HepG2 (cell line): Measurements from ENCODE around the gene HP1BP3. TPM values are rescaled to one million over a fixed set of nuclear protein-coding genes. Genes with fewer than 3 reads are reported as not detected.

Source experiments
- ADNP ChIP-seq: sonication (generic); formaldehyde crosslinking; IDR thresholded peaks from 2 replicates; pipeline ENCODE4 v1.4.0; 2020; ENCODE audit warnings: missing genetic modification reagents
- ARID4A ChIP-seq: sonication (generic); formaldehyde crosslinking; IDR thresholded peaks from 2 replicates; pipeline ENCODE4 v1.5.0; 2020; ENCODE audit warnings: mild to moderate bottlenecking, missing genetic modification reagents, borderline replicate concordance
- CCAR2 ChIP-seq: fragments of 200-400 bp; formaldehyde crosslinking; optimal IDR thresholded peaks from 2 replicates; pipeline ENCODE3; 2018; ENCODE audit warnings: low read depth, mild to moderate bottlenecking, low read length, moderate library complexity
- FLYWCH1 ChIP-seq: sonication (generic); formaldehyde crosslinking; IDR thresholded peaks from 2 replicates; pipeline ENCODE4 v1.8.1; 2023; ENCODE audit warnings: mild to moderate bottlenecking, missing genetic modification reagents
- FOXC1 ChIP-seq: sonication (generic); formaldehyde crosslinking; IDR thresholded peaks from 2 replicates; pipeline ENCODE4 v1.8.0; 2022; ENCODE audit warnings: mild to moderate bottlenecking, missing genetic modification reagents, borderline replicate concordance
- GATA4 ChIP-seq: sonication (generic); IDR thresholded peaks from 2 replicates; pipeline ENCODE4 v1.6.1; 2016; ENCODE audit warnings: antibody characterized with exemption, low read depth, borderline replicate concordance
- KDM6A ChIP-seq: IDR thresholded peaks from 2 replicates; pipeline ENCODE4 v1.6.1; 2016; ENCODE audit warnings: low read depth
- KLF9 ChIP-seq: IDR thresholded peaks from 2 replicates; pipeline ENCODE4 v1.6.1; 2016; ENCODE audit warnings: low read depth
- NR0B2 ChIP-seq: sonication (generic); formaldehyde crosslinking; IDR thresholded peaks from 2 replicates; pipeline ENCODE4 v1.4.0; 2020; ENCODE audit warnings: mild to moderate bottlenecking, missing genetic modification reagents
- TSC22D2 ChIP-seq: sonication (generic); formaldehyde crosslinking; IDR thresholded peaks from 2 replicates; pipeline ENCODE4 v1.5.1; 2020; ENCODE audit warnings: missing genetic modification reagents, mild to moderate bottlenecking, borderline replicate concordance
- ZBTB25 ChIP-seq: IDR thresholded peaks from 2 replicates; pipeline ENCODE4 v1.6.1; 2018; ENCODE audit warnings: missing genetic modification reagents
- ZFP36L1 ChIP-seq: sonication (generic); formaldehyde crosslinking; IDR thresholded peaks from 2 replicates; pipeline ENCODE4 v1.8.0; 2022; ENCODE audit warnings: mild to moderate bottlenecking, missing genetic modification reagents, moderate library complexity
- ZFP62 ChIP-seq: sonication (generic); formaldehyde crosslinking; IDR thresholded peaks from 2 replicates; pipeline ENCODE4 v1.4.0; 2020; ENCODE audit warnings: missing genetic modification reagents
- ZGPAT ChIP-seq: IDR thresholded peaks from 2 replicates; pipeline ENCODE4 v1.6.1; 2016; ENCODE audit warnings: mild to moderate bottlenecking
- ZNF670 ChIP-seq: sonication (generic); formaldehyde crosslinking; IDR thresholded peaks from 2 replicates; pipeline ENCODE4 v1.8.0; 2022; ENCODE audit warnings: mild to moderate bottlenecking, missing genetic modification reagents, borderline replicate concordance
- ZNF678 ChIP-seq: sonication (generic); formaldehyde crosslinking; IDR thresholded peaks from 2 replicates; pipeline ENCODE4 v1.4.0; 2020; ENCODE audit warnings: mild to moderate bottlenecking, missing genetic modification reagents
- ZNF710 ChIP-seq: sonication (generic); formaldehyde crosslinking; IDR thresholded peaks from 2 replicates; pipeline ENCODE4 v1.5.0; 2020; ENCODE audit warnings: mild to moderate bottlenecking, missing genetic modification reagents, borderline replicate concordance
- ZNF878 ChIP-seq: sonication (generic); formaldehyde crosslinking; IDR thresholded peaks from 2 replicates; pipeline ENCODE4 v1.8.1; 2023; ENCODE audit warnings: mild to moderate bottlenecking, missing genetic modification reagents, moderate library complexity
- polyA plus RNA-seq, 8 experiments: library from polyadenylated mRNA; depleted of rRNA in 3 of 8; stranded (reverse) in 7 of 8; unstranded in 1 of 8; fragments of >200 nt; fragmentation: Illumina TruSeq in 4 of 8; extraction: Trizol in 4 of 8; gene quantifications; 2 replicates each; pipeline versions ENCODE4 v1.2.1 to v1.2.3, GENCODE V29; 2011 to 2016; ENCODE audit warnings: low read depth in 4 of 8, missing spikeins in 1 of 8, mixed read lengths in 1 of 8; ENCODE audit not compliant: insufficient read depth in 1 of 8
- total RNA-seq, 5 experiments: library from RNA; depleted of rRNA; stranded (reverse); fragments of >200 nt; fragmentation: Illumina TruSeq; extraction: Trizol; gene quantifications; 2 replicates each; pipeline ENCODE4 v1.2.3, GENCODE V29; 2016; ENCODE audit warnings: low read depth in 1 of 5

HP1BP3 gene
- total and polyA plus RNA-seq, 2 of the 13 experiments (the other 11 are each of a cell fraction or from before 2014, with no cell fraction given): 98.5 to 137 TPM

- TF ChIP-seq ARID4A (CRISPR knock-in tag) (peak; percentile 20; the same call in 1 of the 2 replicates), ZFP62 (CRISPR knock-in tag) (no peak), CCAR2 (no peak), ZBTB25 (CRISPR knock-in tag) (peak; percentile 15; the same call in 1 of the 2 replicates), FOXC1 (CRISPR knock-in tag) (0 out of 2 replicates have a peak, but pooled peaks have one; percentile 53), FLYWCH1 (CRISPR knock-in tag) (no peak), KLF9 (CRISPR knock-in tag) (no peak), GATA4 (no peak), ZNF670 (CRISPR knock-in tag) (no peak), ZNF678 (CRISPR knock-in tag) (no peak), ZFP36L1 (CRISPR knock-in tag) (no peak), ZNF878 (peak; percentile 72; the same call in 1 of the 2 replicates), ADNP (peak; percentile 60; the same call in 1 of the 2 replicates), KDM6A (CRISPR knock-in tag) (no peak), TSC22D2 (CRISPR knock-in tag) (peak; percentile 23; the same call in 1 of the 2 replicates), ZGPAT (CRISPR knock-in tag) (peak; percentile 70), ZNF710 (CRISPR knock-in tag) (no peak), NR0B2 (CRISPR knock-in tag) (no peak)
Observed at GRCh38 chr1:20696397-20697333, 90.4 kb downstream of the HP1BP3 start (continued).
